Fibroblast of lung (primary cell): Measurements from ENCODE around the gene ALDH3B2.

Experiments
- EZH2 ChIP-seq: IDR thresholded peaks from 2 replicates; pipeline ENCODE4 v1.5.1; 2012; ENCODE audit warnings: low read length, control low read depth, mild to moderate bottlenecking; ENCODE audit errors: missing control alignments
- TF ChIP-seq, protein P1 (sequence below), 2 donors: IDR thresholded peaks in 1 of 2; conservative IDR thresholded peaks in 1 of 2; 1 replicate in 1 of 2; 2 replicates in 1 of 2; pipeline ENCODE4 v1.5.1; 2011 to 2012; ENCODE audit warnings: low read length in 2 of 2, control low read depth in 1 of 2, inconsistent platforms in 1 of 2, low read depth in 1 of 2, mild to moderate bottlenecking in 1 of 2

DNA sequence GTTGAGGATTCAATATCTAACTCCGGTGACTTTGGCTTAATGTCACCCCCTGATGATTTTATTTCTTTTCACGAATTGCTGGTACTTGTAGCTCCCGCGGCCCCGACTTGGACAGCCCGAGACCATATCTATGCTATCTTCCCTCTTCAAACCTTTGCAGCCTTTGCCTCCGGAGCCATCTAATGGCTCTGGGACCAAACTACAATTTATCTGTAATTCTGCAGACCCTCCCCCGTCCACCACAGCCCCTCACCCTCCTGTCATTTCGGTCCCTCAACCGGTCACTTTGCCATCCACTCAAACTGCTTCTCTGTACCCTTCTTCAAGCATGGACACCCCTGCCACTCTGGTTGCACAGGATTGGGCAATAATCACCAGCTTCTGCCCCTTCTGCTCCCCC, 25.7 kb upstream of the ALDH3B2 start:
- TF ChIP-seq, protein P1, sequence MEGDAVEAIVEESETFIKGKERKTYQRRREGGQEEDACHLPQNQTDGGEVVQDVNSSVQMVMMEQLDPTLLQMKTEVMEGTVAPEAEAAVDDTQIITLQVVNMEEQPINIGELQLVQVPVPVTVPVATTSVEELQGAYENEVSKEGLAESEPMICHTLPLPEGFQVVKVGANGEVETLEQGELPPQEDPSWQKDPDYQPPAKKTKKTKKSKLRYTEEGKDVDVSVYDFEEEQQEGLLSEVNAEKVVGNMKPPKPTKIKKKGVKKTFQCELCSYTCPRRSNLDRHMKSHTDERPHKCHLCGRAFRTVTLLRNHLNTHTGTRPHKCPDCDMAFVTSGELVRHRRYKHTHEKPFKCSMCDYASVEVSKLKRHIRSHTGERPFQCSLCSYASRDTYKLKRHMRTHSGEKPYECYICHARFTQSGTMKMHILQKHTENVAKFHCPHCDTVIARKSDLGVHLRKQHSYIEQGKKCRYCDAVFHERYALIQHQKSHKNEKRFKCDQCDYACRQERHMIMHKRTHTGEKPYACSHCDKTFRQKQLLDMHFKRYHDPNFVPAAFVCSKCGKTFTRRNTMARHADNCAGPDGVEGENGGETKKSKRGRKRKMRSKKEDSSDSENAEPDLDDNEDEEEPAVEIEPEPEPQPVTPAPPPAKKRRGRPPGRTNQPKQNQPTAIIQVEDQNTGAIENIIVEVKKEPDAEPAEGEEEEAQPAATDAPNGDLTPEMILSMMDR (conservative IDR thresholded peaks at IDR 0.05 in 1 of 2, IDR thresholded peaks at IDR 0.05 in 1 of 2; ENCODE audit: low read depth in 1 of 2, low read length in 2 of 2), result no peak
- TF ChIP-seq EZH2, result no peak
